GM12872 (cell line): ENCODE results near the gene EXOC1L.

Source experiments
- TF ChIP-seq, protein P1 (sequence below): IDR thresholded peaks from 3 replicates; pipeline ENCODE4 v1.5.1; 2011; ENCODE audit warnings: low read depth, mild to moderate bottlenecking, low read length, moderate library complexity; ENCODE audit not compliant: insufficient read depth

EXOC1L gene

DNA sequence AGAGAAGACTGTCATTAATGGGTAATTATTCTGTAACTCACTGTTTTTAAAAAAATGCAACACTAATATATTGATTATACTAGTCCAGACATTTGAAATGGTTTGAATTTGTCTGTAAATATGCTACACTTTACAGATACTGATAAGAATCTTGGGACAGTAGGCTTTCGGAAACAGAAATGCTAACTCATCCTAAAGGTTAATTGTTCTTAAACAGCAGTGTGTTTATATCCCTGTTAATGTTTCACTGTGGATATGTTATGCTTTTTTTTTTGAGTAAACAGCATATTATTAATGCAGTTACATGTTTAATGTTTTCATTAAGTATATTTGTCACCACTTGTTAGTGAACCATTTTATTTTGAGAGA, 65.2 kb downstream of the EXOC1L start:
- TF ChIP-seq, protein P1, sequence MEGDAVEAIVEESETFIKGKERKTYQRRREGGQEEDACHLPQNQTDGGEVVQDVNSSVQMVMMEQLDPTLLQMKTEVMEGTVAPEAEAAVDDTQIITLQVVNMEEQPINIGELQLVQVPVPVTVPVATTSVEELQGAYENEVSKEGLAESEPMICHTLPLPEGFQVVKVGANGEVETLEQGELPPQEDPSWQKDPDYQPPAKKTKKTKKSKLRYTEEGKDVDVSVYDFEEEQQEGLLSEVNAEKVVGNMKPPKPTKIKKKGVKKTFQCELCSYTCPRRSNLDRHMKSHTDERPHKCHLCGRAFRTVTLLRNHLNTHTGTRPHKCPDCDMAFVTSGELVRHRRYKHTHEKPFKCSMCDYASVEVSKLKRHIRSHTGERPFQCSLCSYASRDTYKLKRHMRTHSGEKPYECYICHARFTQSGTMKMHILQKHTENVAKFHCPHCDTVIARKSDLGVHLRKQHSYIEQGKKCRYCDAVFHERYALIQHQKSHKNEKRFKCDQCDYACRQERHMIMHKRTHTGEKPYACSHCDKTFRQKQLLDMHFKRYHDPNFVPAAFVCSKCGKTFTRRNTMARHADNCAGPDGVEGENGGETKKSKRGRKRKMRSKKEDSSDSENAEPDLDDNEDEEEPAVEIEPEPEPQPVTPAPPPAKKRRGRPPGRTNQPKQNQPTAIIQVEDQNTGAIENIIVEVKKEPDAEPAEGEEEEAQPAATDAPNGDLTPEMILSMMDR: no peak
